ENCODE measurements around the gene PCP4.

PCP4 gene

DNA sequence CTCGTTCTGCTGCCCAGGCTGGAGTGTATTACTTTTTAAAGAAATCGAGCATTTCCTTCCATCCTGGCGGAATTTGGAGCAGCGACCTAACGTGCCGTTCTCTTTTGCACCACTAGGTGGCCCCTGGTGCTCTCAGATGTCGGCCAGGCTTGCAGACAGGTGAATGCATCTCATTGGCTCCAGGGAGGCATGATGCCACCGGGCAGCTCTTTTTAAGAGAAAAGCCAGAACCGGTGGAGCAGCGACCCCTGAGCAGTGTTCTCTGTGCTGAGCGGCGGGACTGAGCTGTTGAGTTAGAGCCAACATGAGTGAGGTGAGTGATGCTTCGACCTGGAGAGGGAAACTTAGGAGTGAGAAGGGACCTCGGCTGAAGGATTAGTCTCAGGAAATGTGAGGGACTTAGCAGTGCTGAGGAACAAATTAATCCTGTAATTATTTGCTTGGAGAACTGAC lies at the start of gene PCP4:
TSS of gene PCP4 (plus strand) at position 241 of the 453 bp plus-strand sequence. CDS start at position 305, 64 bp downstream.
- peak in 1 of 2 donors; percentile 14 for DNase-seq (ENCODE audit: low read depth in 1 of 2, low spot score in 1 of 2)

DNA sequence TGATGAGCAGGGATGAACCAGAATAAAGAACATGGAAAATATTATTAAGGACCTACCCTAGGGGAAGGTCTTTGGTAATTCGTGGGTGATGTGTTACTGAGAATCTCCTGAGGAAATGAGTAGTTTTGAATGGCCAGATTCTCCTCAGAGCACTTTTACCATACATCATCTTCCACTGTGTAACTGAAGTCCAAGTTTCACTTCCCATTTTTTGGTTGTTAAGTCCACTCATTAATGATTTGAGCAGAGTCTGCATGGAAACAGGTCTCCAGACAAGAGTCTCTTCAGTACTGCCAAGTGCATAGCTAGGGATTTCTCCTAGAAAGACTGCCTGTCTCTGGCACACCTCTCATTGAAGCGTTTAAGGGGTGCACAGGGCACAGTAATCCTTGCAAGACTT lies 48.7 kb upstream of the PCP4 start:
- DNase-seq (ENCODE audit: low read depth in 1 of 2, low spot score in 1 of 2), result no peak

DNA sequence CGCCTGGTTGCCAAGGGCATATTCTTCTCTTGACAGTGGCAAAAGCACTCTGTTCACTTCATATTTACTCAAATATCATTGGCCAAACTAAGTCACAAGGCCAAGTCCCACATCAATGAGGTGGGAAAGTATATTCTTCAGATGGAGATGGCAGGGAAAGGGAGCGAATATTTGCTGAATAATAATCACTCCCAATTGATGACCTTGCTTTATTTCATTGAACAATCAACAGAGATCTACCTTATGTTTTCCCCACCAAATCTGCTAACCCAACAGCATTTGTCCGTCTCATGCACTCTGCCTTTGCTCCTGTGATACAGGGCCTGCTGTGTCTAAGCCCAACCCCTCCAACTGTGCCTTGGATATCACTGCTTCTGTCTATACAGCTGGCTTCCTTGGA lies 45.2 kb upstream of the PCP4 start:
- DNase-seq (ENCODE audit: low read depth in 1 of 2, low spot score in 1 of 2), result no peak

DNA sequence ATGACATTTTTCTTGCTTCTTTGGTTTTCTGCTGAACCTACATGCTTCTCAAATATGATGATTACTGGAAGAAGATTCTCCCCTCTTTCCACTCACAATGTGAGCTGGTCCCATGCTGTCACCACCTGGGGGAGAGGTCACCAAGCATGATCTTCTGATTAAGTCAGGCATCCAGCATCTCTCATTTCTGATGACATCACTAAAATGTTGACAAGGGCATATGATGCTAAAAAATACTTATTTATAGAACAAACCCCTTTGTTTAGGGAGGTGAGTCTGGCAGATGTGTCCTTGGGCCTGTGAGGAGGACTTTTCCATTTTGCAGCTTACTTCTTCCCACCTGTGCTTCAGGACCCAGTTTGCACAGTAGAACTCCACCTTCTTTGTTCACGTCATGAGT lies 42.0 kb upstream of the PCP4 start:
- no peak for DNase-seq (ENCODE audit: low read depth in 1 of 2, low spot score in 1 of 2)

DNA sequence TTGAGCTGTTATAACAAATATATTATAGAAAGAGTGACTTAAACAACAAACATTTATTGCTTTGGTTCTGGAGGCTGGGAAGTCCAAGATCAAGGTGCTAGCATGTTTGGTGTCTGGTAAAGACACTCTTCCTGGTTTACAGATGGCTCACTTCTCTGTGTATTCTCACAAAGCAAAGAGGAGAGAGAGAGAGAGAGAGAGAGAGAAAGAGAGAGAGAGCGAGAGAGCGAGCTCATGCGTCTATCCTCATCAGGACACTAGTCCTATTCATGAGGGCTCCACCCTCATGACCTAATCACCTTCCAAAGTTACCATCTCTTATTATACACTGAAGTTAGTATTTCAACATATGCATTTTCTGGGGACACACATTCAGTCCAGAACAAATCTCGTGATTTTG lies 32.7 kb upstream of the PCP4 start:
- DNase-seq (ENCODE audit: low read depth in 1 of 2, low spot score in 1 of 2), result no peak

DNA sequence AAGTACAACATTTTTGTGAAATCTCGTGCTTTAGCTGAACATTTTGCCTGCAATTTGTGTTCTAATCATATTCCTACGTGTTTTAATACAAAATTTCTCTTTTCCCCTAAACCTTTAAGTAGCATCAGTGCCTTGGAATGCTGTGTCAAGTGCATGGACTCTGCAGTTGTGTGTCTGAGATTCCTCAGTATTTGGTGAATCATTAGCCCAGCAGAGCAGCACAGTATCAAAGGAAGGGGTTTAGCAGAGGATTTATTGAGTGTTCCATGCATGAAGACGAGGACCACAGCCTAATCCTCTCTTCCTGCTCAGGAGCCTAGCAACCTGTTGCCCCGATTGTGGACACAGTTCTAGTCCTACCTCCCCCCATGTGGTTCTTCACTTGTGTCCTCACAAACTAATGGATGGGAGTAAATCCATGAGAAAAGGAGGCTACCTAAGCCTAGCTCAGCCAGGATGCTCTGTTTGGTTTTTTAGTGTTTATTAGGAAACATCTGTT lies 29.3 kb upstream of the PCP4 start:
- DNase-seq (ENCODE audit: low read depth in 1 of 2, low spot score in 1 of 2), result no peak

DNA sequence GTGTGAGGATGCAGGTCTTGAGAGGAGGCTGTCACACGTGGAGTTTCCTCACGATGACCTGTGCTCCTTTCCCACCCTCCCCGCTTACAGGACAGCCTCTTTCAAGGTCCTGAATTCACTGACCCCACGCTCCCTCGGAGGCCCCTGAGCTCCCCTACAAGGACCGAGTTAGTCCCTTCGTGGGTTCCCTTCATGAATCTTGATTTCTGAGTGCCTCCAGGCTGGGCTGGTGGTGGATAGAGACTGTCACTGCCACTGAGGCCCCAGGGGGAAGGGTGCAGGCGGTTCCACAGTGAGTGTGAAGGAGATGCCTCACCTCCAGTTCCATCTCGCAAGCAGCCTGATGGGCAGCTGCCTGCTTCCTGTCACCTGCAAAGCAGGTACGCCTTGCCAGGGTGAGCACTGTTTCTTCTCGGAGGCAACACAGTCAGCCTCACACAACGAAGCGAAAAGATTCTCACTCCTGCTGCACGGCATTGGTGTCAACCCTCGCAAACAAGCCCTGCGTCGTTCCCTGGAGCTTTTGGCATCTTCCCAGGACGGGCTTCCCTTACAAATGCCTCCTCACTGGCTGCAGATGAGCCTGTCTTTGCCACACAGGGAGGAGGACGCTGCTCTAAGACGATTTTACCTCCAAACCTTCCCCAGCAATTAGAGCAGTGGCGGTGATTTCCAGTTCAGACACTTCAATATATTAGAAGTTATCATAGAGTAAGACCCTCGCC lies 26.7 kb upstream of the PCP4 start:
- no peak for DNase-seq (ENCODE audit: low read depth in 1 of 2, low spot score in 1 of 2)

DNA sequence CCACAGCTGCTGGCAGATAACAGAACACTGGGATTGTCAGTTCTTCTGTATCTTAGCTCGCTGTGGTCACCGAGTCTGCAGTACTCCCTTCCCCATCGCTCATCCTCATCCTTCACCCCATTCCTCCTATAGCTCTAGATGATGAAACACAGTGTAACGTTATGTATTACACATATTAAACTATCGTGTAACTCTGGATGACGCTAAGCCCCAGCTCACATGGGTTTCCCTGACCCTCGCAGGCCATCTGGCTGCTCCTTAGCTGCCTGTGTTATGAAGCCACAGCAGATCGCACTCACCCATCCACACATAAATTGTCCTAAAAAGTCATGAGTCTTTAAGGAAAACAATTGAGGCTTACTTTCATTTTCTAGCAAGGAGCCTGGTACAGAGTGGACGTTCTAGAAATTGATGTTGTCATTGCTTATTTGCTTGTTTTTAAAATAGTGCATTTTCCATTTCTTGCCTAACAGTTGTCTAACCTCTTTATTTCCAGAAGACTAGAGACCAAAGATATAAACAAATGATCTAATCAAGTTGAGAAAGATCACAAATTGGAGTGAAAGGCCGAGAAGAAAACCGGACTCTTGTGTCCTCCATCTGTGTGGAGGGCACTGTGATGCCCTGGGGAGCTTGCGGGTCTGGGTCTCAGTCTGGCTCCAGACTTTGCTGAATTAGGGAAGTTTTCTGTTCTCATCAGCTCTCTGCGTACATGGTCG lies 24.3 kb upstream of the PCP4 start:
- DNase-seq (ENCODE audit: low read depth in 1 of 2, low spot score in 1 of 2), result no peak

DNA sequence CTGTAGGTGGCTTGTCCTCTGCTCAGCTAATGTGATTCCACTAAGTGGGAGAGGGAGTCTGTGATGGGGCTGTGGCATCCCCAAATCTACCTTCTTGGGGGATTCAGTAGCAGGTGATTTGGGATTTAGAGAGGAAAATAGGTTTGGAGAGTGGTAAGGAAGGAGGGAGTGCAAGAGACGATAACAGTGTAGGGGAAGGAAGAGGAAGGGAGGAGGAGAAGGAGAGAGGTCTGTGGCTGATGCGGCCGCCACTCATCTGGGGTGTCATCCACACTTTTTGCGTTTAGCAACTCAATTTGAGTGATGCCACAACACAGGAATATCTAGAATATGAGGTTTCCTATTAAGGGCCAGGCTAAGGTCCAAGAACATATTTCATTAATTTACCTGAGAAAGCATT lies 23.8 kb upstream of the PCP4 start:
- no peak for DNase-seq (ENCODE audit: low read depth in 1 of 2, low spot score in 1 of 2)

DNA sequence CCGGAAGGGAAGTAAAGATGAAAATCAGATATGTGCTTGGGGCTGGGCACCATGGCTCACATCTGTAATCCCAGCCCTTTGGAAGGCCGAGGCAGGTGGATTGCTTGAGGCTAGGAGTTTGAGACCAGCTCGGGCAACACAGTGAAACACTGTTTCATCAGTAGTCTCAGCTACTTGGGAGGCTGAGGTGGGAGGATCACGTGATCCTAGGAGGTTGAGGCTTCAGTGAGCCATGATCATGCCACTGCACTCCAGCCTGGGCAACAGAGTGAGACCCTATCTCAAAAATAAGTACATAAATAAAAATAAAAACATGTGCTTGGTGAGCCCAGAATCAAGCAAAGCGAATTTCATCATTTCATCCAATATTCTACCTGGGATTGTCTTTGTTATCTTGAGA lies 23.3 kb upstream of the PCP4 start:
- DNase-seq (ENCODE audit: low read depth in 1 of 2, low spot score in 1 of 2), result no peak

DNA sequence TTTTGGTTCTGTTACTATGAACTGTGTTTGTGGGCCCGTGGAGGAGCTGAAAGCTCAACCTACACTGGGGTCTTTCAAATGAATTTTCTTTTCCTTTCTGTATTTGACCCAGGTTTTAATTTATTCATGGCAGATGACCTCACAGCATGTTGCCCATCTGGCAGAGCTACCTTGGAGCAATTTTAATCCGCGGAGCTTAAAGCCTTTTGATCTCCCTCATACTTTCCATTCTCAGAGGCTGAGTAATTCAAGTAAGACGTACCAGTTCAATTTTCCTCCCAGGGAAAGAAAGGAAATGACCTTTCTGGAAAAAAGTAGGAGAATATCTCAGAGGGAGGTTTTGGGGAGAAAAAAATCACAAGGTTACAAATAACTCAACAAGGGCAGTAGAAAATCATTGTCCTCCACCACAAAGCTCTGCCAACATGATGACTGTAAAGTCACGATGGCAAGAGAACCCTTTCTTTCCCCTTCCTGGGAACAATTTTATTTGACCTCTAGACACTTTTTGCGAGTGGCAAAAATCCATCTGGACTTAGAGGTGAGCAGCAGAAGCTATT lies 21.6 kb upstream of the PCP4 start:
- no peak for DNase-seq (ENCODE audit: low read depth in 1 of 2, low spot score in 1 of 2)

DNA sequence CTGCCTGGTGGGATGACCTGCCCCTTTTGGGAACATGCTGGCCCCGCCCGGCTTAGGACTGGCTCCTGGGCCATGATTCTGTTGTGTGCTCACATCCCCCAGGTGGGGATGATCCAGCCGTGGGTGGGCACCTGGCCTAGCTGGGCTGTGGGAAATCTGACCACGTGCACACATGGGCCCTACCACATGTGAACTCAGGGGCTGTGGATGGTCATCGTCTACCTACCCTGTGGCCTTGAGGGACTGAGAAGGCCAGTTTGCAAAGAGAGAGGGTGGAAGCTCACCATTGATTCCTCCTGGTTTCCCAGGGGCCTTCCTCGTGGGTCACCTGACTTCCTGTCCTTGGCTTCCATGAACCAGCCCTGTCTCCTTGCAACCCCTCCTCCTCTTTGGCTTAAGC lies 19.4 kb upstream of the PCP4 start:
- no peak for DNase-seq (ENCODE audit: low read depth in 1 of 2, low spot score in 1 of 2)

DNA sequence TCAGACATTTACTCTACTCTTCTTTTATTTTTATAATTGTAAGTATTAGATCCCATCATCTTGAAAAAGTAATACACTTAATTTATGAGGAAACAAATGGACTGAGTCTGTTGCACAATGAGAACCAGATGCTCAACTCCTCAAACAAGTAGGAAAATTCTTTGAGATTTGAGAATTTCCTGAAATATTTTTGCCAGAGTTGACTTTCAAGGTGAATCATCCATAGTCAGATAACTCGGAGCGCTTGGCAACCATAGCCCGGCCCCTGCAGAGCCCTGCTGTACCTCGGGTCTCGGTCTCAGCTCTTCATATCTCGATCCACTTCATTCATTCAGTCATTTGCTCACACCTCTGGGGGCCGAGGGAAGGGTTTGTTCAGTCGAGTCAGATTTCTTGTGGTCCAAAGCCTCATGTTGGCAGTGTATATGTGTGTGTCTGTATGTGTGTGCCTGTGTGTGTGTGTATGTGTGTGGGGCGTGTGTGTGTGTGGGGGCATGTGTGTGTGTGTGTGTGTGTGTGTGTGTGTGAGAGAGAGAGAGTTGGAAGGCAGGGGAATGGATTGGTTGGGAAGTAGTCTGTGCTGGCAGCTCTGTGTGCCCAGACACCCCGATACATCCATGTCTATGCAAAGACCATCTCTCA lies 18.1 kb upstream of the PCP4 start:
- DNase-seq (ENCODE audit: low read depth in 1 of 2, low spot score in 1 of 2), result no peak

DNA sequence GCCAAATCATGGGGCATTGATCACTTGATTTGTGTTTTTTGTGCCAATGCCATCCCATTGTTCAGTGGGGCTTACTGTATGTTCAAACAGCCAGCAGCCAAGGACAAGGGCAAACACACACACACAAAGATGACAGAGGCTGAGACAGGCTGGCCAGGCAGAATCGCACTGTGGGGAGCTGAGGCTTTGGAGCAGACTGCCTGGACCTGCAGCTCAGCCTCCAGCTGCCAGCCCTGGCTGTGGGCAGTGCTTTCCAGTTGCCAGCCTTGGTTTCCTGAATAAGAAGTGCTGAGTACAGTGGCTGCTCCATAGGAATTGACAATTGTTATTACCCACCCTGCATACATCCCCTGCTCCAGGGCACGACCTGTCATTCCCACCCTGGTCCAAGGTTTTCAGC lies 16.9 kb upstream of the PCP4 start:
- no peak for DNase-seq (ENCODE audit: low read depth in 1 of 2, low spot score in 1 of 2)

DNA sequence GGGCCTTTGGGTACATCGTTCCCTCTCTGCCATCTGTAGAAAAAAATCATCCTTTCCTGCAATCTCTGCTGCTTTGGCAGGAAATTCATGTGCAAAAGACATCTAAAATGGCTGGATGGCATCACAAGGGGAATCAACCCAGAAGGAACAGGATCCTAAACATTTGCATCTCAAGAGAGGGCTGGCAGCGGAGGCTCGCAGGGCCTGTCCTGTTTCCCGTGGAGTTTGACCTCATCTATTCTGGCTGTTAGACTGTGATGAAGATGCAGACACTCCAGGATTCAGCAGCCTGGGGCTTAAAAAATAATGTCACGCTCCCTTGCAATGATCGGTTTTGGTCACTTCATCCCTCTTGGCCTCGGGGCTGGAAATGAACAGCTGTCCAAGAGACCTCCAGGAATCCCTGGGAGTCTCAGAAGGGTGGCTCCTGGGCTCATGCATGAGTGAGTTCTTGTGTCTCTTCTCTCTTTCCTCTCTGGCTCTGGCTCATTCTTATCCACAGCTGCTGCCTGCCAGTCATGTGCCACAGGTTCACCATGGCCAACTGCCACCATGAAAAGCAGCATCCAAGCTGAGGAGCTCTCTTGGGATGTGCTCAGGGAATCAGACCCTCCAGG lies 16.1 kb upstream of the PCP4 start:
- no peak for DNase-seq (ENCODE audit: low read depth in 1 of 2, low spot score in 1 of 2)

DNA sequence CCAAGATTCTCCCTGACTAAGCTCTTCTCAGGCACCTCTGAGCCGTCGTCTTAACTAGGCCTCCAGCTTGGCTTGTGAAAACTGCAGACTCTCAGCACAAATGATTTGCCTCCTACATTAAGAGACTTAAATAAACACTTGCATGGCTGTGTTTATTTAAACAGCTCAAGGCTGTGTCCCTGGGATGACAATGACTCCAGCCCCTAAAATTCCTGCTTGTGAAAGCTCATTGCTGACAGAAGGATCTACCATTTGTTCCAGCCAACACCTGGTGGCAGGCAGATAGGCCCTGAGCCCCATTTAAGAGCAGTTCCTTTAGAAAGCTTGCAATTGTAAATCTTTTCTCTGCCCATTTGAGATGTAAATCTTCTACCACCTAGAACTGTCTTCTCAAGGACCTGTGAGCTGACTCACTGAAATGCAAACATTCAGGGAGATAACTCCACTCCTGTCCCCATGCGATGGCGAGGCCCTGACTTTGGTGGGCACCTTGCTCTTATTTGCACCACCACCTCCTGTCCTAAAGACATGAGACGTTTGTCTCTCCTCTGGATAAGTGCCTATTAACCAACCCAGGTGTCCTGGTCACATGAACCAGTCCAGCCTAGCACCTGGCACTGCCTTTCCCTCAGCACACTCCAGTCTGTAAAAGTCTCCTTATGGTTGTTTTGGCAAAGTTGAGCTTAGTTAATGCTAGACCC lies 15.1 kb upstream of the PCP4 start:
- no peak for DNase-seq (ENCODE audit: low read depth in 1 of 2, low spot score in 1 of 2)

DNA sequence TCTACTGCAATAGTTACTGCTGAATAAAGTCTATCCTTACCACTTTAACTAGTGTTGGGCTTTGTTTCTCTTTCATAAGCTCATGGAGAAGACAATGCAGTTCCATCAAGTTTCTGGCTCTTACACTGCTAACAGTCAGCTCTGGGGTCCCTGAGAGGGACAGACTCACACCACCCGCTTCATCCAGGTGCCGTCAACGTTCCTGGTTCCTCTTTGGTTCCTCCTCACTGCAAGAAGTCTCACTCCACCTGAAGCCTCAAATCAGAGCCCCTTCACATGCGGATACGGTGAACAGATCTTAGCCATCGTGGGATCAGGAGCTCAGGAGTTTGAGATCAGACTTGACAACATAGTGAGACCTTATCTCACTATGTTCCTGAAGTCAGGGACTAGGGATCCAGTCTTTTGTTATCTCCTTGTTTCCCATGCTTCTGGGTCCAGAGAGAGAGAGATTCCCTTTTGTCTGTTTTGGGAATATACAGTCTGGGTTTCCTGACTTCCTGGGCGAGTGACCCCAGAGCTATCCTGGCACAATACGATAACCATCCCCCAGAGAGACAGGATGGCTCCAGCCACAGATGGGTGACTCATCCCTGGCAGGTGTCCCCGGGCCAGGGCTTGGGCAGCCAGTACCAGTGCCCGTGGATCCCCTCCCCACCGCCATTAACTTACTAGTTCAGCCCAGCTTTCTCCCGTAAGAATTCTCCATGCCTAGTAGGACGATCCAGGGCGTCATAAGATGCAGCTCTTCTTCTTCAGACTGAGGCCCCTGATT lies 14.3 kb upstream of the PCP4 start:
- DNase-seq (ENCODE audit: low read depth in 1 of 2, low spot score in 1 of 2), result no peak

DNA sequence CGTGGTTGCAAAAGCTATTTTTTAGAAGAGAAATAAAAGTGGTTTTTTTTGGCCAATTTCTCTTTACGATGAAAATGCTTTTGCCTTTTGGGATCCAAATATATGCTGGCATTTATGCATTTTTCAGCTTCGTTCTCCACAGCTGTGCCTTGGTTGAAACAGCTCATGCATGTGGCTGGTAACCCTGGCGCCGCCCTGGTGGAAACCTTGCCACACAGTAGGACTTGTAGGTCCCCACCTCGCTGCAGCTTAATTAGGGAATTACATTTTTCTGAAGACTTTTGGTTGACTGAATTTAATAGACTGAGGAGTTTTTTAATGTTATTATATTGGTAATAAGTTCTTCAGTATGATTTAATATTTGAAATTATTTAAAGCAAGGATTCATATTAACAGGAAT lies 12.7 kb upstream of the PCP4 start:
- no peak for DNase-seq (ENCODE audit: low read depth in 1 of 2, low spot score in 1 of 2)

DNA sequence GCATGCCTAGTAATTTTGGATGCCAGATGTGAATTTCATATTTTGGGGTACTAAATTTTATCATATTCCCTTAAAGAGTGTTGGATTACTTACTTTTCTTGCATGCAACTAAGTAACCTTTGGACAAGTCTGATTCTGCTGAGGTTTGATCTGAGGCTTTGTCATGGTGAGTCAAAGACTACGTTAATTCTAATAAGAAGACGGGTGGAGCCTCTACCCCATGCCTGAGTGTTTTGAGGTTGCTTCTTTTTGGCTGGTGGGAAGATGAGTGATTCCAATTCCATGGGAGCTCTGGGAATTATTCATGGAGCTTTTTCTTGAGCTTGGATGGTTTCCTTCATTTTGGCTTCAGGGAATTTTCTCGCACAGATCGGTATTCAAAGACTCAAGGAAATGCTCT lies 11.6 kb upstream of the PCP4 start:
- DNase-seq (ENCODE audit: low read depth in 1 of 2, low spot score in 1 of 2), result no peak

DNA sequence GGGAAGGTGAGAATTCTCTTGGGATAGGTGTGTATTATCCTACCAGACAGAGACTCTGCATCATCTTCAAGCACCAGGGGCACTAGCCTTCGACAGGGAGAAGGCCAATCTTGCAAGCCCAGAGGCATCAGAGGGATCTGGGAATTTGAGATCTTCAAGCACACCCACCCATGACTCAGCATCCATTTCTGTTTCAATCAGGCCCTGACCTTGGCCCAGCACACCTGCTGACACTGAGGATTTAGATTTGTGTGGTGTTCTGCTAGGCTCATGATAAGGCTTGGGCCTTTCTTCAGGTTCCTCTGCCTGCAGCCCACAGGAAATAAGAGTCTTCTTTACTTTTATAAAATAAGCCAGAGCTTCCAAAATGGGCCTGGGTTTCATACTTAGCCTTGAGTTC lies 6.6 kb upstream of the PCP4 start:
- DNase-seq (ENCODE audit: low read depth in 1 of 2, low spot score in 1 of 2), result no peak
